ENCODE data around the gene ZNF532.

- no peak for TF ChIP-seq CTCF (IDR thresholded peaks at IDR 0.05)
- TF ChIP-seq POLR2A (IDR thresholded peaks at IDR 0.05): no peak
Observed at GRCh38 chr18:58996131-58996641, 131.5 kb downstream of the ZNF532 start.

Data from heart left ventricle (tissue), 13 donors.